SU-DHL-6 (cell line): ENCODE results near the gene TOMM34.

Experiments used
- H2AFZ ChIP-seq: fragments of 200-600 bp; sonication (generic); 2 replicates; pipeline ENCODE4 v1.6.1; 2014; ENCODE audit warnings: low read depth, mild to moderate bottlenecking, moderate library complexity, mixed read lengths, antibody characterized with exemption, low read length; ENCODE audit not compliant: severe bottlenecking
- H3F3A ChIP-seq: fragments of 200-600 bp; shearing (Covaris generic); 2 replicates; pipeline ENCODE4 v1.6.0; 2016; ENCODE audit warnings: antibody characterized with exemption, mild to moderate bottlenecking; ENCODE audit not compliant: insufficient read depth
- H3K27ac ChIP-seq: fragments of 200-600 bp; sonication (generic); 2 replicates; pipeline ENCODE4 v1.5.1; 2016; ENCODE audit warnings: low read depth, mild to moderate bottlenecking, low read length, moderate library complexity, mixed read lengths
- H3K27me3 ChIP-seq: fragments of 200-600 bp; sonication (generic), shearing (Covaris generic); 2 replicates; pipeline ENCODE4 v1.6.0; 2014; ENCODE audit warnings: mild to moderate bottlenecking, low read length
- H3K36me3 ChIP-seq: fragments of 200-600 bp; sonication (generic); 2 replicates; pipeline ENCODE4 v1.6.1; 2014; ENCODE audit warnings: mild to moderate bottlenecking, low read length, mixed read lengths
- H3K4me2 ChIP-seq: fragments of 300-600, 200-600 bp; shearing (Covaris generic), sonication (generic); 2 replicates; pipeline ENCODE4 v1.6.0; 2014; ENCODE audit warnings: low read length, low read depth, mild to moderate bottlenecking; ENCODE audit not compliant: poor library complexity, severe bottlenecking
- H3K4me3 ChIP-seq: fragments of 200-600 bp; sonication (generic); 2 replicates; pipeline ENCODE4 v1.5.1; 2014; ENCODE audit warnings: antibody characterized with exemption, low read length, mild to moderate bottlenecking, mixed read lengths; ENCODE audit not compliant: insufficient read depth, poor library complexity, severe bottlenecking
- H3K79me2 ChIP-seq: fragments of 200-600 bp; sonication (generic); 2 replicates; pipeline ENCODE4 v1.6.1; 2014; ENCODE audit warnings: mild to moderate bottlenecking, low read length, moderate library complexity; ENCODE audit not compliant: insufficient read depth
- H3K9ac ChIP-seq: fragments of 200-600 bp; sonication (generic); 2 replicates; pipeline ENCODE4 v1.7.0; 2014; ENCODE audit warnings: mild to moderate bottlenecking, low read length
- H3K9me2 ChIP-seq: fragments of 200-600 bp; sonication (generic); replicated peaks from 2 replicates; pipeline ENCODE4 v1.6.1; 2014; ENCODE audit warnings: low read length; ENCODE audit not compliant: insufficient read depth
- H3K9me3 ChIP-seq: fragments of 200-600 bp; sonication (generic); 2 replicates; pipeline ENCODE4 v1.6.1; 2014; ENCODE audit warnings: low read length, mixed read lengths; ENCODE audit not compliant: insufficient read depth
- H4K20me1 ChIP-seq: fragments of 200-600 bp; sonication (generic); 2 replicates; pipeline ENCODE4 v1.6.1; 2014; ENCODE audit warnings: low read depth, mild to moderate bottlenecking, antibody characterized with exemption, low read length, moderate library complexity, mixed read lengths
- CTCF ChIP-seq: fragments of 200-600 bp; sonication (generic); IDR thresholded peaks from one replicate; pipeline ENCODE4 v1.5.1; 2017; ENCODE audit warnings: antibody characterized with exemption, mild to moderate bottlenecking, low read length, moderate library complexity; ENCODE audit not compliant: insufficient read depth, poor library complexity, severe bottlenecking
- EZH2phosphoT487 ChIP-seq: fragments of 200-600 bp; sonication (generic), shearing (Covaris generic); conservative IDR thresholded peaks from 2 replicates; pipeline ENCODE4 v1.6.1; 2018; ENCODE audit warnings: mild to moderate bottlenecking, antibody characterized with exemption, low read length, moderate library complexity, mixed read lengths

TOMM34 gene

GRCh38 chr20:44910690-44911262 is 49.4 kb downstream of the TOMM34 start:
- peak overlapping the region; percentile 73 for H3K9ac ChIP-seq
- H3K9me3 ChIP-seq = no peaks in the 10 kb centered on the region
- H4K20me1 ChIP-seq = no peaks in the 10 kb centered on the region
- H3K79me2 ChIP-seq = peaks cover 7% of the 10 kb centered on the region; the same call in 1 of the 2 replicates
- H3K4me2 ChIP-seq = peak overlapping the region; percentile 82
- H2AFZ ChIP-seq = no peak overlapping the region
- H3K27ac ChIP-seq = peak overlapping the region; percentile 48
- H3K36me3 ChIP-seq = peaks cover 13% of the 10 kb centered on the region; the same call in 1 of the 2 replicates
- no peaks in the 10 kb centered on the region for H3K27me3 ChIP-seq
- H3K4me3 ChIP-seq = peak overlapping the region; percentile 68
- peaks cover 36% of the 10 kb centered on the region for H3F3A ChIP-seq
- no peak for TF ChIP-seq EZH2phosphoT487
- no peak for TF ChIP-seq CTCF
- H3K9me2 ChIP-seq = no peaks in the 10 kb centered on the region

GRCh38 chr20:44909872-44910689 is 50.1 kb downstream of the TOMM34 start, which contains the start of gene PABPC1L:
Gene PABPC1L (plus strand): TSS chr20:44910060. CDS start chr20:44910144, 84 bp downstream.
- TF ChIP-seq CTCF = no peak
- no peak for TF ChIP-seq EZH2phosphoT487
- H3K9ac ChIP-seq = peak within 1 kb of the TSS; percentile 73
- H2AFZ ChIP-seq = peak within 1 kb of the TSS; percentile 96
- no peaks in the 10 kb centered on the region for H3K9me2 ChIP-seq
- peak within 1 kb of the TSS; percentile 68 for H3K4me3 ChIP-seq
- peaks cover 38% of the 10 kb centered on the region for H3F3A ChIP-seq
- no peaks in the 10 kb centered on the region for H3K9me3 ChIP-seq
- peaks cover 16% of the 10 kb centered on the region for H3K36me3 ChIP-seq
- peak within 1 kb of the TSS; percentile 48 for H3K27ac ChIP-seq
- H3K4me2 ChIP-seq = peak within 1 kb of the TSS; percentile 82
- H4K20me1 ChIP-seq = no peaks in the 10 kb centered on the region
- peaks cover 7% of the 10 kb centered on the region; the same call in 1 of the 2 replicates for H3K79me2 ChIP-seq
- no peaks in the 10 kb centered on the region for H3K27me3 ChIP-seq

DNA sequence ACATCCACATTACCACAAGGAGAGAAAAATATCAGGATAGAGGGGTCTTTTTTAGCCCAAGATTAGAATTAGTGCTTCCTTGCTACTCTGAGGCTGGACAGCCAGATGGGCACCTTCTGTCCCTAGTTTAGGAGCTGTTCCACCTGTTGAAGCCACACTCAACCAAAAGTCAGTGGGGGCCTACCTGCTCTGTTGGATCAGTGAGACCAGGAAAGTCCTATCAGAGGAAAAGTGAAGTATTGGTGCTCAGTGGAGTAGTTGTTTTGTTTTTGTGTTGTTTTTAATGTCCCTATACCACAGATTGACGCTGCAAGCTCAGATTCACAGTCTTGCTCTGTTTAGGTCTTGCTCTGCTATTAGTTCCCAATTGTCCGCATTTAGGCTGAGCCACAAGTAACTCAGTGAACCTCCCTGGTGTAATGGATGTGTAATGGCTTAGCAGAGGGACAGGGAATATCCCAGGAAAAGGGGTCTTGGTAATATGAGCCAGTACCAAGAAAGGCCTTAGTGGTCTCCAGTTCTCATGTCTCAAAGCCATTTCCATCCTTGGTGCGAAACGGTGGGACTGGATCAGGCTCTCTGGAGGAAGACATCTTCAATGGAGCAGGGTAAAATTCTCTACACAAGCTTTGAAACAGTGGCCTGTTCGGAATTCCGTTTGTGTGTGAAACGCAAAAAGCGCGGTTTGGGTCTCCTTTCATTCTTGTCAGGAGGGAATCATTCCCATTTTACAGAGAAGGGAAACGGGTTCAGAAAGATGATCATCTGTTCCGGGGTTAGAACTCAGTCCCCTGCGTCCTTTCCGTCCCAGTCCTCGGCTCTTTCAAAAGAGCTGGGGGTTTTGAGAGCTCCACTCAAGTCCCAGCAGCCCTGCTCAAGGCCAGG is 51.0 kb downstream of the TOMM34 start:
- Histone ChIP-seq H3K9me3 (no peaks in the 10 kb centered on the region), H3K4me2 (peak overlapping the region; percentile 50), H3K27ac (peak overlapping the region; percentile 27; the same call in 1 of the 2 replicates), H3K4me3 (peak overlapping the region; percentile 68), H2AFZ (no peak overlapping the region), H4K20me1 (no peaks in the 10 kb centered on the region), H3K79me2 (peaks cover 7% of the 10 kb centered on the region; the same call in 1 of the 2 replicates), H3K36me3 (peaks cover 23% of the 10 kb centered on the region), H3K9me2 (no peaks in the 10 kb centered on the region), H3F3A (peaks cover 41% of the 10 kb centered on the region), H3K9ac (peak overlapping the region; percentile 73; the same call in 1 of the 2 replicates), H3K27me3 (no peaks in the 10 kb centered on the region)
- TF ChIP-seq CTCF (no peak), EZH2phosphoT487 (no peak)
